ENCODE results near the gene NAA20. TPM values are rescaled to one million over a fixed set of nuclear protein-coding genes. Genes with fewer than 3 reads are reported as not detected.
A peak's percentile ranks its signal among the peaks of the same experiment; 100 is the strongest.

The NAA20 gene
- total and polyA plus RNA-seq, 2 of the 13 experiments (the other 11 are each of a cell fraction or from before 2014, with no cell fraction given), result 81.9 to 82.8 TPM

DNA sequence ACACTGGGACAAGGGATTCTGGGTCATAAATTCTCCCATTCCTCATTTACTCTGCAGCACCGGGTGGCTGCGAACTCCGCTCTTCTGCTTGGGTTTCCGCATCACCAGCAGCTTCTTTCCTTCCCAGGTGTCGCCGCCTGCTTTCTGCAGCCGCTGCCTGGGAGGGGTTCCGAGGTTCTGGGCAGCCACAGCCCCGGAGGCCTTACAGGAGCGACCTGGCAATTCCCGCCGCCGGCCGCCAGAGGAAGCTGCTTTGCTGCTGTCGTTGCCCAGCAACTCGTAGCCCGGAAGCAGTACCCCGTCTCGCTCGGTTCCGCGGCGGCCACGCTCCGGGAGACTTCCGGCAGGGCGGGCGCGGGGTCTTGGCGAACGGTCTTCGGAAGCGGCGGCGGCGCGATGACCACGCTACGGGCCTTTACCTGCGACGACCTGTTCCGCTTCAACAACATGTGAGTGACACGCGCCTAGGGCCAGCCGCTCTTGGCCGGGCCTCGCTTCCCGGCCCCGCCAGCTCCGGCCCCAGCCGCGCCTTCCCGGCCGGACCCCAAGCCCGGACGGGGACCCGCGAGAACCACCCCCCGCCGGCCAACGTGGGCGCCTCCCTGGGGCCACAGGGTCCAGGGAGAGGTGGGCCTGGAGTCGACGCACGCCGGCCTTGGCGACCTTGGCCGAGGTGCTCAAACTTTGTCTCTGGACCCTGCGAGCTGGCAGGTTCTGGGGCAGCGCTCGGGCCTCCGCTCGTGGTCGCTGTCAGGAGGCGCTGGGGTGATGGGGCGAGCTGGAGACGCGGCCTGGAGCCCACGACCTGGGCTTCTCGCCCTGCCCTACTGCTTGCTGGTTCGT, at the start of gene NAA20 (continued):
- TF ChIP-seq ZMYM4 (CRISPR knock-in tag; IDR thresholded peaks at IDR 0.05) (peak; percentile 96), ZNF383 (CRISPR knock-in tag; IDR thresholded peaks at IDR 0.05; ENCODE audit: borderline replicate concordance) (peak; percentile 72; the same call in 1 of the 2 replicates), RXRB (CRISPR knock-in tag; IDR thresholded peaks at IDR 0.05; ENCODE audit: borderline replicate concordance) (peak; percentile 86), DMAP1 (CRISPR knock-in tag; IDR thresholded peaks at IDR 0.05) (peak; percentile 97), ZNF569 (CRISPR knock-in tag; IDR thresholded peaks at IDR 0.05; ENCODE audit: borderline replicate concordance) (peak; percentile 99; the same call in 1 of the 2 replicates), ZNF660 (CRISPR knock-in tag; IDR thresholded peaks at IDR 0.05; ENCODE audit: borderline replicate concordance, low read depth) (peak; percentile 95; the same call in 1 of the 2 replicates), KDM2A (CRISPR knock-in tag; IDR thresholded peaks at IDR 0.05; ENCODE audit: borderline replicate concordance, low read depth) (peak; percentile 99), ZBTB20 (CRISPR knock-in tag; IDR thresholded peaks at IDR 0.05; ENCODE audit: borderline replicate concordance, low read depth) (peak; percentile 94), ZMAT3 (CRISPR knock-in tag; conservative IDR thresholded peaks at IDR 0.05) (peak; percentile 85), ZFP41 (CRISPR knock-in tag; IDR thresholded peaks at IDR 0.05; ENCODE audit: borderline replicate concordance) (peak; percentile 44; the same call in 1 of the 2 replicates), ZNF556 (CRISPR knock-in tag; IDR thresholded peaks at IDR 0.05; ENCODE audit: borderline replicate concordance) (peak; percentile 98), ZNF33A (CRISPR knock-in tag; IDR thresholded peaks at IDR 0.05; ENCODE audit: borderline replicate concordance) (peak; percentile 94), NFE2L2 (IDR thresholded peaks at IDR 0.05; ENCODE audit: low read length) (no peak), ZBTB38 (CRISPR knock-in tag; IDR thresholded peaks at IDR 0.05) (peak; percentile 93; the same call in 1 of the 2 replicates), ZNF337 (CRISPR knock-in tag; IDR thresholded peaks at IDR 0.05; ENCODE audit: borderline replicate concordance, low read depth) (no peak; the same call in 1 of the 2 replicates), NR2F2 (IDR thresholded peaks at IDR 0.05; ENCODE audit: borderline replicate concordance, low read depth) (0 out of 2 replicates have a peak, but pooled peaks have one; percentile 12), ZNF589 (CRISPR knock-in tag; conservative IDR thresholded peaks at IDR 0.05) (peak; percentile 99), SMARCE1 (IDR thresholded peaks at IDR 0.05; ENCODE audit: borderline replicate concordance) (no peak), ZNF83 (CRISPR knock-in tag; IDR thresholded peaks at IDR 0.05; ENCODE audit: borderline replicate concordance) (peak; percentile 79), KDM5A (IDR thresholded peaks at IDR 0.05; ENCODE audit: borderline replicate concordance, low read length) (peak; percentile 96), BRCA1 (CRISPR knock-in tag; IDR thresholded peaks at IDR 0.05) (peak; percentile 58; the same call in 1 of the 2 replicates)
- TF ChIP-seq, protein P1, sequence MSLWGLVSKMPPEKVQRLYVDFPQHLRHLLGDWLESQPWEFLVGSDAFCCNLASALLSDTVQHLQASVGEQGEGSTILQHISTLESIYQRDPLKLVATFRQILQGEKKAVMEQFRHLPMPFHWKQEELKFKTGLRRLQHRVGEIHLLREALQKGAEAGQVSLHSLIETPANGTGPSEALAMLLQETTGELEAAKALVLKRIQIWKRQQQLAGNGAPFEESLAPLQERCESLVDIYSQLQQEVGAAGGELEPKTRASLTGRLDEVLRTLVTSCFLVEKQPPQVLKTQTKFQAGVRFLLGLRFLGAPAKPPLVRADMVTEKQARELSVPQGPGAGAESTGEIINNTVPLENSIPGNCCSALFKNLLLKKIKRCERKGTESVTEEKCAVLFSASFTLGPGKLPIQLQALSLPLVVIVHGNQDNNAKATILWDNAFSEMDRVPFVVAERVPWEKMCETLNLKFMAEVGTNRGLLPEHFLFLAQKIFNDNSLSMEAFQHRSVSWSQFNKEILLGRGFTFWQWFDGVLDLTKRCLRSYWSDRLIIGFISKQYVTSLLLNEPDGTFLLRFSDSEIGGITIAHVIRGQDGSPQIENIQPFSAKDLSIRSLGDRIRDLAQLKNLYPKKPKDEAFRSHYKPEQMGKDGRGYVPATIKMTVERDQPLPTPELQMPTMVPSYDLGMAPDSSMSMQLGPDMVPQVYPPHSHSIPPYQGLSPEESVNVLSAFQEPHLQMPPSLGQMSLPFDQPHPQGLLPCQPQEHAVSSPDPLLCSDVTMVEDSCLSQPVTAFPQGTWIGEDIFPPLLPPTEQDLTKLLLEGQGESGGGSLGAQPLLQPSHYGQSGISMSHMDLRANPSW (CRISPR knock-in tag; IDR thresholded peaks at IDR 0.05; ENCODE audit: borderline replicate concordance), result no peak; the same call in 1 of the 2 replicates
- TF ChIP-seq, protein P2, sequence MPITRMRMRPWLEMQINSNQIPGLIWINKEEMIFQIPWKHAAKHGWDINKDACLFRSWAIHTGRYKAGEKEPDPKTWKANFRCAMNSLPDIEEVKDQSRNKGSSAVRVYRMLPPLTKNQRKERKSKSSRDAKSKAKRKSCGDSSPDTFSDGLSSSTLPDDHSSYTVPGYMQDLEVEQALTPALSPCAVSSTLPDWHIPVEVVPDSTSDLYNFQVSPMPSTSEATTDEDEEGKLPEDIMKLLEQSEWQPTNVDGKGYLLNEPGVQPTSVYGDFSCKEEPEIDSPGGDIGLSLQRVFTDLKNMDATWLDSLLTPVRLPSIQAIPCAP (CRISPR knock-in tag; IDR thresholded peaks at IDR 0.05; ENCODE audit: low read depth), result peak; percentile 79; the same call in 1 of the 2 replicates
- TF ChIP-seq, protein P3, sequence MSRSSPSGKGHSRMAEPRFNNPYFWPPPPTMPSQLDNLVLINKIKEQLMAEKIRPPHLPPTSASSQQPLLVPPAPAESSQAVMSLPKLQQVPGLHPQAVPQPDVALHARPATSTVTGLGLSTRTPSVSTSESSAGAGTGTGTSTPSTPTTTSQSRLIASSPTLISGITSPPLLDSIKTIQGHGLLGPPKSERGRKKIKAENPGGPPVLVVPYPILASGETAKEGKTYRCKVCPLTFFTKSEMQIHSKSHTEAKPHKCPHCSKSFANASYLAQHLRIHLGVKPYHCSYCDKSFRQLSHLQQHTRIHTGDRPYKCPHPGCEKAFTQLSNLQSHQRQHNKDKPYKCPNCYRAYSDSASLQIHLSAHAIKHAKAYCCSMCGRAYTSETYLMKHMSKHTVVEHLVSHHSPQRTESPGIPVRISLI (CRISPR knock-in tag; IDR thresholded peaks at IDR 0.05; ENCODE audit: borderline replicate concordance), result peak; percentile 68; the same call in 1 of the 2 replicates
